Activated B cell treated with CpG ODN at 0.5 μM for 24 hours (primary cell): ENCODE results near the gene PYCARD. TPM values are rescaled to one million over a fixed set of nuclear protein-coding genes. Genes with fewer than 3 reads are reported as not detected.
"Not testable (repeated sequence)": the region's sequence is repeated elsewhere in the genome, so short reads cannot be mapped to it uniquely, and the experiment has no call there.

ENCODE experiments used
- ATAC-seq: fragments of 200-7000 bp; cut with Tn5 transposase; one replicate; pipeline ENCODE4 v1.10.0; 2021; ENCODE audit warnings: low read depth, mild to moderate bottlenecking, moderate library complexity
- CTCF ChIA-PET: fragments of 350-600 bp; sonication (Branson Sonifier 250); formaldehyde crosslinking; loops from one replicate; lab custom pipeline; 2021; ENCODE audit warnings: antibody characterized with exemption; lab: Charles Lee
- POLR2A ChIA-PET: fragments of 350-600 bp; sonication (Branson Sonifier 250); formaldehyde crosslinking; loops from one replicate; lab custom pipeline; 2021; ENCODE audit warnings: antibody characterized with exemption; lab: Charles Lee
- DNase-seq: peaks from one replicate; pipeline ENCODE4 v3.0.0; 2022
- H3K27ac Mint-ChIP-seq: one replicate; pipeline ENCODE4 v1.8.0; 2020; ENCODE audit warnings: mixed read lengths
- H3K27me3 Mint-ChIP-seq: one replicate; pipeline ENCODE4 v1.8.0; 2021; ENCODE audit warnings: mixed read lengths
- H3K36me3 Mint-ChIP-seq: one replicate; pipeline ENCODE4 v1.8.0; 2021; ENCODE audit warnings: low read depth, mixed read lengths
- H3K4me1 Mint-ChIP-seq: one replicate; pipeline ENCODE4 v1.8.0; 2021; ENCODE audit warnings: mixed read lengths
- H3K4me3 Mint-ChIP-seq: one replicate; pipeline ENCODE4 v1.8.0; 2020; ENCODE audit warnings: mild to moderate bottlenecking, mixed read lengths
- H3K9me3 Mint-ChIP-seq: one replicate; pipeline ENCODE4 v1.8.0; 2020; ENCODE audit warnings: mixed read lengths
- CTCF ChIP-seq: fragments of 200-600 bp; IDR thresholded peaks from one replicate; pipeline ENCODE4 v1.8.0; 2022; ENCODE audit warnings: antibody characterized with exemption, mild to moderate bottlenecking
- intact Hi-C: fragments of 100-400 bp; cut with micrococcal nuclease; formaldehyde crosslinking; loops from one replicate; pipeline ENCODE4 v1.15.1; 2024
- total RNA-seq: library from RNA; stranded (reverse); gene quantifications from 2 replicates; pipeline ENCODE4 v1.2.3, GENCODE V29; 2022

The PYCARD gene
- 21.7 and 27.8 TPM in 2 replicates for total RNA-seq

DNA sequence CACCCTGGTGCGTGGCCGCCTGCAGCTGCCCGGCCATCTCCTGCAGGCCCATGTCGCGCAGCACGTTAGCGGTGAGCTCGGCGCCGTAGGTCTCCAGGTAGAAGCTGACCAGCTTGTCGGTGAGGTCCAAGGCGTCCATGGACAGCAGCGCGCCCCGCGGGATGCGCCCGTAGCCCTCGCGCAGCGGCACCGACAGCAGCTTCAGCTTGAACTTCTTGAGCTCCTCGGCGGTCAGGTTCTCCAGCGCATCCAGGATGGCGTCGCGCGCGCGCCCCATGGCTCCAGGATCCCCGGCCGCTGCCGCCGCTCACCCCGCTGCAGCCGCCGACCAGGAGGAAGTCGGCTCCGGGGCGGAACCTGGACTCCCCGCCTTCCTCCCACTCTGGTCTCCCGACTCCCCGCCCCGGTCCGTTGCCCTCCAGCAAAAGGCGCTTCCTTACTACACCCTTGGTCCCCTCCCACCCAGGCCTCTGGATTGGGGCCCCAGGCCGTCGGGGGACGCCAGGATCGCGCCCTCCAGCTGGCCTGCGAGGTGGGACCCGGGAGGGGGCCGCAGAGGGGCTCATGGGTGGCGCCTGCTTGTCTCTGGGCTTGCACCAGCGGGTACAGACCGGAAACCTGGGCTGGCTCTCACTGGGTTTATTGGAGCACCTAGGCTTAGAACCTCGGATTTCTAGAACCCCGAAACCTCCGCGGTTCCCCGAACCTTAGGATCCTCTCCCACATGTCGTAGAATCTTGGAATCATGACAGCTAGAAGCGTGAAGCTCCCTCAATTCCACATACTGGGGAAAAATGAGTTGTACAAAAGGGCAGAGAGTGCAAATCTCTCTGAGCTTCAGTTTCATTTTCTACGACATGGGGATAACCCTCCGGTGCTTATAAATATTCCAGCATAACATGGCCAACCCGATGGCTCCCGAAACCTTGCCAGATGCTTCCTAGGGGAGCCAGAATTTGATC is at the start of gene PYCARD:
TSS of gene PYCARD (minus strand) at position 347 of the 962 bp plus-strand sequence. CDS start at position 277, 70 bp downstream.
- DNase-seq = peak; percentile 61

DNA sequence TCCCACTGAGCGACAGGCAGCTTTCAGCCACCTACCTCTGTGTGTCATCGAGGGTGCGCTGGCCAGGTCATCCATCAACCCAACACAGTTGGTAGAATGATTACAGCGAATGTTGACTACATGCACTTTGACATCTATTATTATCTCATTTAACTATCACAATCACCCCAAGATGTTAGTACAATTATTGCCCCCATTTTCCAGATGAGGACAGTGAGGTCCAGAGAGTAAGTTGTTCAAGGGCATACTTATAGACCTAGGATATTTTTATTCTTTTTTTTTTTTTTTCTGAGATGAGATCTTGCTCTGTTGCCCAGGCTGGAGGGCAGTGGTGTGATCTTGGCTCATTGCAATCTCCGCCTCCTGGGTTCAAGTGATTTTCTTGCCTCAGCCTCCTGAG is 48.9 kb upstream of the PYCARD start:
- Mint-ChIP-seq H3K36me3 (no peaks in the 10 kb centered on the region), H3K27ac (no peak overlapping the region), H3K4me3 (no peak overlapping the region), H3K4me1 (peaks cover 12% of the 10 kb centered on the region), H3K27me3 (no peaks in the 10 kb centered on the region), H3K9me3 (no peaks in the 10 kb centered on the region)
- intact Hi-C loops = no loop called here
- ATAC-seq (no peak), DNase-seq (no peak)
- CTCF ChIA-PET = no interaction called here
- POLR2A ChIA-PET = no interaction called here
- TF ChIP-seq CTCF = no peak

More for the DNA sequence above, at the start of gene PYCARD:
- Mint-ChIP-seq H3K27ac (peak within 1 kb of the TSS; percentile 86), H3K9me3 (no peaks in the 10 kb centered on the region), H3K36me3 (peaks cover 28% of the 10 kb centered on the region), H3K4me1 (peaks cover 56% of the 10 kb centered on the region), H3K4me3 (peak within 1 kb of the TSS; percentile 91), H3K27me3 (no peaks in the 10 kb centered on the region)
- TF ChIP-seq CTCF = no peak
- CTCF ChIA-PET = interaction anchor here (0.8 to 2.4 kb wide), 5 partner anchors 9 to 180 kb away, joined by 3 to 20 read pairs (median 5); partner anchors contain the start of gene PYDC1
- intact Hi-C loops = loop anchor here (1.0 to 5.0 kb wide), 5 partner anchors 14 to 131 kb away; partner anchors contain the start of genes FUS and ITGAM
- POLR2A ChIA-PET = interaction anchor here (0.5 to 7.0 kb wide), 26 partner anchors 9 to 1229 kb away, joined by 3 to 146 read pairs (median 6); partner anchors contain the start of genes ARMC5, FUS, ITGAM and KAT8
- ATAC-seq = peak; percentile 32

DNA sequence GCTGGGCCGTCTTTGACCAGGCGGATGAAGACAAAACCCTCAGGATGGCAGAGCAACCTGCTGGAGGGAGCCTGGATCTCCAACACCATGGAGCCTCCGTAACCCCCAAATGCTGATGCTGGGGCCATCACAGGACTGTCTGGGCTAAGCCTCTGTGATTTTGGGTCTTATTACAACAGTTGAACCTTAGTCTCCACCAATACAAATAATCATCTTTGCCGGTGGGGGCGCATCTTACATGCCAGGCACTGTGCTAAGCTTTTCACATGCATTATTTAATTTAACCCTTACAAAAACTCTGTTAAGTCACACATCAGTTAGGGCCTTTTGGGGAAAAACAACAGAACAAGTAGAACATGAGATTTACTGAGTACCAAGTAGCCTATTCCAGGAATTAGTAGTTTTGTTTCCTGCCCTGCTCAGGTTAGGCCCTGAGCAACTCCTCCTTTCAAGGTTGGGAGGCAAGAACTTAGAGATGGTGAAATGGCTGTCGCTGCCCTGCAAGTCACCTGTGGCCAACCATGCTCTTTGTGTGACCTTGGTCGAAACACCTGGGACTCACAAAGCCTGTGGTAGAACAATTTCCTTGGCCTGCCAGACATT is 48.3 kb upstream of the PYCARD start:
- no peak overlapping the region for H3K4me3 Mint-ChIP-seq
- H3K4me1 Mint-ChIP-seq = peaks cover 13% of the 10 kb centered on the region
- no peak for TF ChIP-seq CTCF
- POLR2A ChIA-PET = no interaction called here
- intact Hi-C loops = no loop called here
- CTCF ChIA-PET = no interaction called here
- no peaks in the 10 kb centered on the region for H3K36me3 Mint-ChIP-seq
- ATAC-seq (no peak), DNase-seq (no peak)
- H3K27ac Mint-ChIP-seq = no peak overlapping the region
- no peaks in the 10 kb centered on the region for H3K9me3 Mint-ChIP-seq
- H3K27me3 Mint-ChIP-seq = no peaks in the 10 kb centered on the region

DNA sequence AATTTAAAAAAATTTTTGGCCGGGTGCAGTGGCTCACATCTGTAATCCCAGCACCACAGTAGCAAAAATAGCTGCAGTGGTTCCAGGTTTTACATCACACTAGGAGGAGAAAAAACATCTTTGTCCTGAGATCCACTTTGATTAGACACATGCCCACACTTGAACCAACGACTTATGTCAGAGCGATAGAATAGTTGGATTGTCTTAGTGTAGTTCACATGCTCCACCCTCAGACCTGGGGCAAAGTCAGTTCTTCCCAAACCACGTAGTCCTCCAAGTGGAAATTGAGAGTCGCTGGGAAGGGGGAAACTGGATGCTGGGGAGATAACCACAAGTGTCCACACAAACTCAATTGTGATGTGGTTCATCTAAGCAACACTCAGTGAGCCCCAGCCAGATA is 45.8 kb upstream of the PYCARD start:
- H3K9me3 Mint-ChIP-seq = no peaks in the 10 kb centered on the region
- intact Hi-C loops = no loop called here
- ATAC-seq (no peak), DNase-seq (no peak)
- H3K27ac Mint-ChIP-seq = no peak overlapping the region
- ChIA-PET POLR2A (interaction anchor here (1.1 kb wide), 1 partner anchor 11 kb away, joined by 4 read pairs; the partner anchor contains the start of gene ITGAM), CTCF (no interaction called here)
- peaks cover 16% of the 10 kb centered on the region for H3K4me1 Mint-ChIP-seq
- no peaks in the 10 kb centered on the region for H3K36me3 Mint-ChIP-seq
- H3K4me3 Mint-ChIP-seq = no peak overlapping the region
- no peak for TF ChIP-seq CTCF
- H3K27me3 Mint-ChIP-seq = no peaks in the 10 kb centered on the region

DNA sequence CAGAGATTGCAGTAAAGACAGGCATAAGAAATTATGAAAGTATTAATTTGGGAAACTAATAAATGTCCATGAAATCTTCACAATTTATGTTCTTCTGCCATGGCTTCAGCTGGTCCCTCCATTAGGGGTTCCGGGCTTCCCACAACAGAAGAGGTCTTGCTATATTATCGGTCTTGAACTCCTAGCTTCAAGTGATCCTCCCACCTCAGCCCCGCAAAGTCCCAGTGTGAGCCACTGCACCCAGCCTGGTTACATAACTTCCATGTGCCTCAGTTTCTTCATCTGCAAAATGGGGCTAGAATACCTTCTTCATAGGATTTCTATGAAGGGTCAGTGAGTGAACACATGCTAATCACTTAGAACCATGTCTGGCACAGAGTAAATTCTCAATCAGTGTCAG is 43.7 kb upstream of the PYCARD start:
- POLR2A ChIA-PET = interaction anchor here (0.6 kb wide), 1 partner anchor 596 kb away, joined by 7 read pairs; no protein-coding TSS in a partner anchor
- TF ChIP-seq CTCF = no peak
- ATAC-seq (no peak), DNase-seq (no peak)
- no peaks in the 10 kb centered on the region for H3K9me3 Mint-ChIP-seq
- intact Hi-C loops = no loop called here
- no peak overlapping the region for H3K4me3 Mint-ChIP-seq
- H3K27me3 Mint-ChIP-seq = no peaks in the 10 kb centered on the region
- peaks cover 16% of the 10 kb centered on the region for H3K4me1 Mint-ChIP-seq
- H3K27ac Mint-ChIP-seq = no peak overlapping the region
- CTCF ChIA-PET = no interaction called here
- H3K36me3 Mint-ChIP-seq = no peaks in the 10 kb centered on the region

- H3K9me3 Mint-ChIP-seq, H3K27ac Mint-ChIP-seq, H3K4me3 Mint-ChIP-seq, CTCF ChIA-PET, H3K27me3 Mint-ChIP-seq, H3K36me3 Mint-ChIP-seq, ATAC-seq, intact Hi-C loops, DNase-seq: not testable (repeated sequence)
- H3K4me1 Mint-ChIP-seq = peaks cover 16% of the 10 kb centered on the region
- POLR2A ChIA-PET = interaction anchor here (0.7 kb wide), 1 partner anchor 61 kb away, joined by 4 read pairs; no protein-coding TSS in a partner anchor
Observed at GRCh38 chr16:31245598-31245997, 43.0 kb upstream of the PYCARD start.
